SU-DHL-6 (cell line): ENCODE data around the gene XRRA1.

Experiments
- H2AFZ ChIP-seq: fragments of 200-600 bp; sonication (generic); 2 replicates; pipeline ENCODE4 v1.6.1; 2014; ENCODE audit warnings: low read depth, mild to moderate bottlenecking, moderate library complexity, mixed read lengths, antibody characterized with exemption, low read length; ENCODE audit not compliant: severe bottlenecking
- H3F3A ChIP-seq: fragments of 200-600 bp; shearing (Covaris generic); 2 replicates; pipeline ENCODE4 v1.6.0; 2016; ENCODE audit warnings: antibody characterized with exemption, mild to moderate bottlenecking; ENCODE audit not compliant: insufficient read depth
- H3K27ac ChIP-seq: fragments of 200-600 bp; sonication (generic); 2 replicates; pipeline ENCODE4 v1.5.1; 2016; ENCODE audit warnings: low read depth, mild to moderate bottlenecking, low read length, moderate library complexity, mixed read lengths
- H3K27me3 ChIP-seq: fragments of 200-600 bp; sonication (generic), shearing (Covaris generic); 2 replicates; pipeline ENCODE4 v1.6.0; 2014; ENCODE audit warnings: mild to moderate bottlenecking, low read length
- H3K36me3 ChIP-seq: fragments of 200-600 bp; sonication (generic); 2 replicates; pipeline ENCODE4 v1.6.1; 2014; ENCODE audit warnings: mild to moderate bottlenecking, low read length, mixed read lengths
- H3K4me2 ChIP-seq: fragments of 300-600, 200-600 bp; shearing (Covaris generic), sonication (generic); 2 replicates; pipeline ENCODE4 v1.6.0; 2014; ENCODE audit warnings: low read length, low read depth, mild to moderate bottlenecking; ENCODE audit not compliant: poor library complexity, severe bottlenecking
- H3K4me3 ChIP-seq: fragments of 200-600 bp; sonication (generic); 2 replicates; pipeline ENCODE4 v1.5.1; 2014; ENCODE audit warnings: antibody characterized with exemption, low read length, mild to moderate bottlenecking, mixed read lengths; ENCODE audit not compliant: insufficient read depth, poor library complexity, severe bottlenecking
- H3K79me2 ChIP-seq: fragments of 200-600 bp; sonication (generic); 2 replicates; pipeline ENCODE4 v1.6.1; 2014; ENCODE audit warnings: mild to moderate bottlenecking, low read length, moderate library complexity; ENCODE audit not compliant: insufficient read depth
- H3K9ac ChIP-seq: fragments of 200-600 bp; sonication (generic); 2 replicates; pipeline ENCODE4 v1.7.0; 2014; ENCODE audit warnings: mild to moderate bottlenecking, low read length
- H3K9me2 ChIP-seq: fragments of 200-600 bp; sonication (generic); replicated peaks from 2 replicates; pipeline ENCODE4 v1.6.1; 2014; ENCODE audit warnings: low read length; ENCODE audit not compliant: insufficient read depth
- H3K9me3 ChIP-seq: fragments of 200-600 bp; sonication (generic); 2 replicates; pipeline ENCODE4 v1.6.1; 2014; ENCODE audit warnings: low read length, mixed read lengths; ENCODE audit not compliant: insufficient read depth
- H4K20me1 ChIP-seq: fragments of 200-600 bp; sonication (generic); 2 replicates; pipeline ENCODE4 v1.6.1; 2014; ENCODE audit warnings: low read depth, mild to moderate bottlenecking, antibody characterized with exemption, low read length, moderate library complexity, mixed read lengths
- EZH2phosphoT487 ChIP-seq: fragments of 200-600 bp; sonication (generic), shearing (Covaris generic); conservative IDR thresholded peaks from 2 replicates; pipeline ENCODE4 v1.6.1; 2018; ENCODE audit warnings: mild to moderate bottlenecking, antibody characterized with exemption, low read length, moderate library complexity, mixed read lengths
- TF ChIP-seq, protein P1 (sequence below): fragments of 200-600 bp; sonication (generic); IDR thresholded peaks from one replicate; pipeline ENCODE4 v1.5.1; 2017; ENCODE audit warnings: antibody characterized with exemption, mild to moderate bottlenecking, low read length, moderate library complexity; ENCODE audit not compliant: insufficient read depth, poor library complexity, severe bottlenecking

The XRRA1 gene

DNA sequence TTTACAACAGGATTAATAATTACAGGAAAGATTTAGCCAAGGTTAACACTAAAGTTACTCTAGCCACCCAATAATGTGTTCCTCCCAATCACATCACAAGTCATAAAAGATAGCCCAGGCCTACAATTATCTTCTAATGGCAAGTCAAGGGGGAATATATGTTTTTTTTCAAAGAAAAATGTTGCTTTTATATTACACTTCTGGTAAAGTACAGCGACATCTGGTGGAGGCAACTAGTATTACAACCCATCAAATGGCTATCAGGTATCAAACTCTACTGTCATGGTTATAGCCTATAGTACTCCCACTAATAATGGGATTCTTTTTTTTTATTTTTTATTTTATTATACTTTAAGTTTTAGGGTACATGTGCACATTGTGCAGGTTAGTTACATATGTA lies 71.8 kb downstream of the XRRA1 start:
- Histone ChIP-seq H3K4me3 (no peak overlapping the region), H4K20me1 (no peaks in the 10 kb centered on the region), H3K4me2 (no peak overlapping the region), H3K79me2 (no peaks in the 10 kb centered on the region), H3K9ac (no peak overlapping the region), H2AFZ (no peak overlapping the region), H3K27ac (no peak overlapping the region), H3F3A (no peaks in the 10 kb centered on the region), H3K9me3 (no peaks in the 10 kb centered on the region), H3K9me2 (no peaks in the 10 kb centered on the region), H3K27me3 (no peaks in the 10 kb centered on the region), H3K36me3 (peaks cover 6% of the 10 kb centered on the region; the same call in 1 of the 2 replicates)
- no peak for TF ChIP-seq EZH2phosphoT487
- TF ChIP-seq, protein P1, sequence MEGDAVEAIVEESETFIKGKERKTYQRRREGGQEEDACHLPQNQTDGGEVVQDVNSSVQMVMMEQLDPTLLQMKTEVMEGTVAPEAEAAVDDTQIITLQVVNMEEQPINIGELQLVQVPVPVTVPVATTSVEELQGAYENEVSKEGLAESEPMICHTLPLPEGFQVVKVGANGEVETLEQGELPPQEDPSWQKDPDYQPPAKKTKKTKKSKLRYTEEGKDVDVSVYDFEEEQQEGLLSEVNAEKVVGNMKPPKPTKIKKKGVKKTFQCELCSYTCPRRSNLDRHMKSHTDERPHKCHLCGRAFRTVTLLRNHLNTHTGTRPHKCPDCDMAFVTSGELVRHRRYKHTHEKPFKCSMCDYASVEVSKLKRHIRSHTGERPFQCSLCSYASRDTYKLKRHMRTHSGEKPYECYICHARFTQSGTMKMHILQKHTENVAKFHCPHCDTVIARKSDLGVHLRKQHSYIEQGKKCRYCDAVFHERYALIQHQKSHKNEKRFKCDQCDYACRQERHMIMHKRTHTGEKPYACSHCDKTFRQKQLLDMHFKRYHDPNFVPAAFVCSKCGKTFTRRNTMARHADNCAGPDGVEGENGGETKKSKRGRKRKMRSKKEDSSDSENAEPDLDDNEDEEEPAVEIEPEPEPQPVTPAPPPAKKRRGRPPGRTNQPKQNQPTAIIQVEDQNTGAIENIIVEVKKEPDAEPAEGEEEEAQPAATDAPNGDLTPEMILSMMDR, result peak; percentile 32

DNA sequence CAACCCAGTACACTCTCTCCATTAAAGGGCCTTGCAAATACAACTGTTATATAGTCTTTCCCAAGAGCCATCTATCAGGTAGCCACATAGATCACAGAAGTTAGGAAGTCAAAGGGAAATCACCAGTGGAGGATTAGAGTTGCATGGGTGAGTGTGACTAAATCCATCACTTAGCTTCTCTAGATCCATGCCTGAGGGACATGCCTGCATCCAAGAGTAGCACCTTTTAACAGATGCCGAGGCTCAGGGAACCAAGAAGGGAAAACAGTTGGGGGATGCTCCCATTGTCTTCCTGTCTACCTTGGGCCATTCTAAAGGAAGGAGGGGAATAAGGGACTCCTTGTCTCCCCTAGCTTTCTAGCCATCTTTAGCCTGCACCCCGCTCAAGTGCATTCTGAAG lies 77.9 kb downstream of the XRRA1 start:
- Histone ChIP-seq H3K79me2 (no peaks in the 10 kb centered on the region), H3F3A (no peaks in the 10 kb centered on the region), H3K9me3 (peaks cover 18% of the 10 kb centered on the region; the same call in 1 of the 2 replicates), H3K36me3 (peaks cover 11% of the 10 kb centered on the region; the same call in 1 of the 2 replicates), H2AFZ (no peak overlapping the region), H4K20me1 (no peaks in the 10 kb centered on the region), H3K4me2 (no peak overlapping the region), H3K4me3 (no peak overlapping the region), H3K27me3 (no peaks in the 10 kb centered on the region), H3K9me2 (no peaks in the 10 kb centered on the region), H3K9ac (no peak overlapping the region), H3K27ac (no peak overlapping the region)
- no peak for TF ChIP-seq EZH2phosphoT487
- TF ChIP-seq, protein P1, result no peak

DNA sequence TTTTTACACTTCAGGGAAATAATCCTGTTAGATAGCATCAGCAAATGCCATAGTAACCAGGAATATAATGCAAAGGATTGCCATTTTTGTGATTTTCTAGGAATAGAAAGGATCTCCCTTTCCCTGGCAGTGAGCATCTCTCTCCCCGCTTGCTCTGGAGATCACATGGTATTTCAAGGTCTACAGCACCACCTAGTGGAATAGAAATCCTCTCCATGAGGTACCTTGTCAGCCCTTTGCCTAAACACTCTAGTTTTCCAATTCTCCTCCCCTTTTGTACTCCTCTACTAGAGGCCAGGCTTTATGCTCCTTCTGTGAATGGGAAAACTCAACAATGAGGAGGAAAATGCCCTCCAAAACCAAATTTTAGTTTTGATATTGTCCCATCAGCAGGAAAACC lies 78.4 kb downstream of the XRRA1 start:
- no peaks in the 10 kb centered on the region for H3K9me2 ChIP-seq
- no peaks in the 10 kb centered on the region for H4K20me1 ChIP-seq
- H3K9me3 ChIP-seq, result peaks cover 23% of the 10 kb centered on the region; the same call in 1 of the 2 replicates
- TF ChIP-seq EZH2phosphoT487, result no peak
- TF ChIP-seq, protein P1, result peak; percentile 37
- no peaks in the 10 kb centered on the region for H3F3A ChIP-seq
- H3K4me3 ChIP-seq, result no peak overlapping the region
- H3K36me3 ChIP-seq, result peaks cover 16% of the 10 kb centered on the region; the same call in 1 of the 2 replicates
- H3K9ac ChIP-seq, result no peak overlapping the region
- no peak overlapping the region for H3K4me2 ChIP-seq
- no peaks in the 10 kb centered on the region for H3K79me2 ChIP-seq
- H3K27me3 ChIP-seq, result no peaks in the 10 kb centered on the region
- H2AFZ ChIP-seq, result no peak overlapping the region
- H3K27ac ChIP-seq, result no peak overlapping the region
